GM12874 (cell line): Measurements from ENCODE around the gene THAP4.

ENCODE experiments used
- TF ChIP-seq, protein P1 (sequence below): IDR thresholded peaks from 2 replicates; pipeline ENCODE4 v1.5.1; 2011; ENCODE audit warnings: low read depth, mild to moderate bottlenecking, control low read depth, low read length, moderate library complexity; ENCODE audit not compliant: insufficient read depth

THAP4 gene

DNA sequence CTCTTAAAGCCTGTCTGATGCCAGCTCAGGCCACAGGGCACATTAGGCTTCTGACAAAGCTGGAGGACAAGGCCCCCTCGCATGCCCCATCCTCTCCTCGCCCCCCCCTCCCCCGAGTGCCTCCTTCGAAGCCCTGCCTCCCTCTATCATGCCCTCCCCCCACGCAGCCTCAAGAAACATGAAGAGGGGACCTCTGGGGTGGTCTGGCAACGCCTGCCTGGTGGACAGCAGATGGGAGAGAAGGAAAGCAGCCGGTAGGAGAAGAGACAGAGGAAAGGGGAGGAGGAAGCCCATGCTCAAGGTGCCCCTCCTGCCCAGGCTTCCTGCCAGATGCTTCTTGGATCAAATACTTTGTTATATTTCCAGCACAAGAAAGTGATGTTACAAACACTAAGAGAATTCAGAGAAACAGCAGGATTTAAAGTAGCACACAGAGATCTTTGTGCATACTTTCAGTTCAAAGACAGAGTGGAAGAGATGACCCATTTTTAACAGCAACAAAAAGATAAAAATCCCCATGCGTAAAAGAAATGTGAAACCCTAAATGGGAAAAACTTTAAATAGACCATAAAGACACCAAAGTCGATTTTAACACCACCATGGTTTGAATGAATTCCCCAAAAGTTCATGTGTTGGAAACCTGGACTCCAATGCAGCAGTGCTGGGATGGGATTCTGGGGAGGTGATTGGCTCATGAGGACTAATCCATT, 59.4 kb downstream of the THAP4 start:
- TF ChIP-seq, protein P1, sequence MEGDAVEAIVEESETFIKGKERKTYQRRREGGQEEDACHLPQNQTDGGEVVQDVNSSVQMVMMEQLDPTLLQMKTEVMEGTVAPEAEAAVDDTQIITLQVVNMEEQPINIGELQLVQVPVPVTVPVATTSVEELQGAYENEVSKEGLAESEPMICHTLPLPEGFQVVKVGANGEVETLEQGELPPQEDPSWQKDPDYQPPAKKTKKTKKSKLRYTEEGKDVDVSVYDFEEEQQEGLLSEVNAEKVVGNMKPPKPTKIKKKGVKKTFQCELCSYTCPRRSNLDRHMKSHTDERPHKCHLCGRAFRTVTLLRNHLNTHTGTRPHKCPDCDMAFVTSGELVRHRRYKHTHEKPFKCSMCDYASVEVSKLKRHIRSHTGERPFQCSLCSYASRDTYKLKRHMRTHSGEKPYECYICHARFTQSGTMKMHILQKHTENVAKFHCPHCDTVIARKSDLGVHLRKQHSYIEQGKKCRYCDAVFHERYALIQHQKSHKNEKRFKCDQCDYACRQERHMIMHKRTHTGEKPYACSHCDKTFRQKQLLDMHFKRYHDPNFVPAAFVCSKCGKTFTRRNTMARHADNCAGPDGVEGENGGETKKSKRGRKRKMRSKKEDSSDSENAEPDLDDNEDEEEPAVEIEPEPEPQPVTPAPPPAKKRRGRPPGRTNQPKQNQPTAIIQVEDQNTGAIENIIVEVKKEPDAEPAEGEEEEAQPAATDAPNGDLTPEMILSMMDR = no peak

DNA sequence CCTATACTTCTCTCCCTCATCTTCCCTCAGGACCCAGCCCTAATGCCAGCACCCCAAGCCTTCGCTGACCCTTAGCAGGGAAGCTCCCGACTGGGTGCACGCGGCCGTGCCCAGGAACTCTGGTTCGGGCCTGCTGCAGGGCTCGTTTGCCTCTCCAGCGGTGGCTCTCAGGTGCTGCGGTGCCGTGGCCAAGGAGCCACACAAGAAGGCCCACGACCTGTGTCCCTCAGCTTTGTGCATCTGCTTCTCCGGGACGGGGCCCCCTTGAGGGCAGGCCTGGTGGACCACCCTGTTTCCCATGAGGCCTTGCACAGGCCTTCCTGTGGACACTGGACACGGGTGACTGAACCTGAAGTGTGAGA, 60.7 kb downstream of the THAP4 start:
- TF ChIP-seq, protein P1 = no peak

DNA sequence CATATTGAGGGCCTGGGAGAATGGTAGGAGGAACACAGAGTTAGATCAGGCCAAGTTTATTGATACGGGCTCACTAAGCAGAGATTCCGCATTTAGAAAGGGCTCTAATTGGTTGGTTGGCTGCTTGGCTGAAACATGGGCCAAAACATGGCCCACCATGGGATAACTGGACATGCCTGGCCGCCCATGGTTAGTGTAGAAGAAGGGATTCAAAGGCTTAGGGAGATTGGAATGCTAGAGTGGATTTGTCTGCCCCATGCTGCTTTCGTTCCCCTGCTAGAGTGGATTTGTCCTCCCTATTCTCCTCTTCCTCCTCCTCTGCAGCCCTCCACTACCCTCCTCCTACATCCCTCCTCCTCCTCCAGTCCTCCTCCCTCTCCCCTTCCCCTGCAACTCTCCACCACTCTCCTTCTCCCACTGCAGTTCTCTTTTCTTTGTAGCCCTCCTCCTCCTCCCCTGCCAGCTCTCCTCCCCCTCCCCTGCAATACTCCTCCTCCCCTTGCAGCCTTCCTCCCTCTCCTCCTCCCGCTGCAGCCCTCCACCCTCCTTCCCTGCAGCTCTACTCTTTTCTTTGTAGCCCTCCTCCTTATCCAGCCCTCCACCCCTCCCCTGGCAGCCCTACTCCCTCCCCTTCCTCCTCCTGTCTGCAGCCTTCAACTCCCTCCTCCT, 61.2 kb downstream of the THAP4 start:
- TF ChIP-seq, protein P1 = no peak

DNA sequence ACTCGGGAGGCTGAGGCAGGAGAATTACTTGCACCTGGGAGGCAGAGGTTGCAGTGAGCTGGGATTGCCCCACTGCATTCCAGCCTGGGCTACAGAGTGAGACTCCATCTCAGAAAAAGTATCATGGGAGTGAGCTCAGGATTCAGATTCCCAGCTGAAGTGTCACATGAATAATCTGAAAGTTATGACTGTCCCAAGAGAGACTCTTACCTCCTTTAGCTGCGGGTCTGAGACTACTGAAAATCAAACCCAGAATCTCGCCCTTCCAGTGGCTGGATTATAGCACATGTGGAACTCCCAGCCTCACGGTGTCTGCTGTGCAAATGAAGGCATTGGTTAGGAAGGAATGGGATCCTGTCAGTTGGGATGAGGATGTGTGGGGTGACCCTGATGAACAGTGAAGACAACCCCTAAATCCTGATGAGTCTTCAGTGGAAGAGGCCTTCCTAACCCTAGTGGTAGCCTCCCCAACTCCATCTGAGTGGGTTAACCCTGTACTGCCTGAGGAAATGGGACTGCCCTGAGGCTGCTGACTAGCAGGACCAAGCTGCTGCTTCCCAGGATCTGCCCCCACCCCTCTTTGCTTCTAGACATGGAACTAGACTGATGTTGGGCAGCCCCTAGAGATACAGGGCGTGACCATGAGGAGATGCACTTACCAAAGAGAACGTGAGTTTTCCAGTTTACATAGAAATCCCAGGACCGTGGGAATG, 61.9 kb downstream of the THAP4 start:
- TF ChIP-seq, protein P1 = no peak

DNA sequence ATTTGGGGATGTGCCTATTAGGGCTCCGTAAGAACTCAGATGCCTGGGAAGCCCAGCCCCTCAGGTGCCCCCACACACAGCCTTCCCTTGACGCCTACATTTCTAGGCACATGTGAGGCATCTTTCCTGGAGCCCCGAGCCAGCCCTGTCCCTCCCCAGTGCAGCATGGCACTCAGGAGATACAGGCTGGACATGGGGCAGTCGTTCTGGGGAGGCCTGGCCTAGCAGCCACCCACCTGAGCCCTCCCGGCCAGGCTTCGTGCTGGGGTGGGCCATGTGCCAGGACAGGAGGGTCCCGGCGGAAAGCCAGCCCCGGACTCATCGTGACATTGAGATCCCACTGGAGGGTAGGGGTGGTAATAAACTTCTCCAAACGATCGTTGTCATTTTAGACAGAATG, 63.2 kb downstream of the THAP4 start:
- TF ChIP-seq, protein P1 = no peak

DNA sequence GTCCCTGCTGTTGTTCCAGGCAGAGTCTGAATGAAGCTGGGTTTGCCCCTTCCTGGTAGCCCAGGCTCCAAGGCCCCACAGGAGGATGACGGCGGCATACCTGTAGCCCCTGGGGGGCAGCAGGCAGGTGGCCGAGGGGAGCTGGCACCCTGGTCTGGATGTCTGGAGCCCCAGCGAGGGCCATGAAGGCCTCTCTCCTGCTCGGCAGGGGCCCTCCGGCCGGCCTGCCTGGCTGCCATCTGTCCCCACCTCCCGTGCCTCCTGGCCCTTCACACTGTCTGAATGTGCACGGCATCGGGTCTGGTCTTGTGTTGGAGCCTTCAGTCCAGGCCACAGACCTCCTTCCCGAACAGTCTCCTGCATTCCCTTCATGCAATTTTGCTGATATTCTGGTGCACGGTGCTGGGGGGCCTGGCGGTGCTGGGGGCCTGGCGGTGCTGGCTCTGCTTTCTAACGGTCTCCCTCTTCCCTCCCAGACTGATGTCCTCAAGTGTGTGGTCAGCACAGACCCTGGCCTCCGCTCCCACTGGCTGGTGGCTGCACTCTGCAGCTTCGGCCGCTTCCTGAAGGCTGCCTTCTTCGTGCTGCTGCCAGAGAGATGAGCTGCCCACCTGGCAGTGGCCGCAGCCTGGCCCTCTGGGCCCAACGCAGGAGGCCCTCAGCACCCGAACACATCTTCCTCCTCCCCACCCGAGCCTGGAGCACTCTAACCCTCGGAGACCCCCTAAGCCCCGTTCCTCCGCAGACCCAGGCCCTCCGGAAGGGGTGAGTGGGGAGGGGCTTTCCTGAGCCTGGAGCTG, 64.9 kb downstream of the THAP4 start:
- TF ChIP-seq, protein P1 = no peak
